Fibroblast of the aortic adventitia (primary cell): ENCODE data around the gene GRIK4. TPM values are rescaled to one million over a fixed set of nuclear protein-coding genes. Genes with fewer than 3 reads are reported as not detected.

Experiments
- DNase-seq: peaks from one replicate; pipeline ENCODE4 v3.0.0-alpha.2; 2010; ENCODE audit warnings: low read depth
- H3K4me3 ChIP-seq: 2 replicates; pipeline ENCODE4 v1.5.1; 2011; ENCODE audit warnings: low read depth, mild to moderate bottlenecking, control low read depth, low read length, moderate library complexity
- CTCF ChIP-seq: IDR thresholded peaks from 2 replicates; pipeline ENCODE4 v1.5.1; 2011; ENCODE audit warnings: mild to moderate bottlenecking, low read length, control low read depth, inconsistent platforms; ENCODE audit not compliant: insufficient read depth
- total RNA-seq: library from RNA; depleted of rRNA; stranded (reverse); fragments of >200 nt; gene quantifications from 2 replicates; pipeline ENCODE4 v1.2.3, GENCODE V29; 2012; ENCODE audit warnings: low replicate concordance

The GRIK4 gene
- total RNA-seq, 1 donor, result not detected

GRCh38 chr11:120877746-120878365, 366.3 kb downstream of the GRIK4 start:
- no peak overlapping the region for H3K4me3 ChIP-seq
- TF ChIP-seq CTCF, result no peak
- DNase-seq, result no peak

GRCh38 chr11:120878781-120879180, 367.2 kb downstream of the GRIK4 start:
- no peak for DNase-seq
- H3K4me3 ChIP-seq, result no peak overlapping the region
- no peak for TF ChIP-seq CTCF

GRCh38 chr11:120880498-120881175, 369.1 kb downstream of the GRIK4 start:
- H3K4me3 ChIP-seq, result no peak overlapping the region
- no peak for TF ChIP-seq CTCF
- DNase-seq, result peak; percentile 49

DNA sequence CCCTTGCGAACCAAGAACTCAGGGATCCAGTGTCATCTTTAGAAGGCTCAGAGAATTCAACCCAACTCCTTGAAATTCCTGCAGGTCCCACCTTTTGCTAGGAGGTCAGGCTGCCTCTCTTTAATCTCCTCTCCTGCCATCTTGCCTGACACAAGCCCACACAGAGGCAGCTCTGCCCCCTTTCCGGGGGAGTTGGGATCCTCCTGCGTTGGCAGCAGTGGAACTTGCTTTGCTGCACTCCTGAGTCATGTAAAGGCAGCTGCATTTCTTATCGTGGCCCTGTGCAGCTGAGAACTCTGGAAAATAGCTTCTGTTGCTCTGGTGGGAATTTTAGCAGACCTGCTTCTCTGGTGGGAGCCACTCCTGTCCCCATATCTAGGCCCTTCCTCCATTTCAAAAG, 370.0 kb downstream of the GRIK4 start:
- DNase-seq, result peak; percentile 34
- TF ChIP-seq CTCF, result no peak
- H3K4me3 ChIP-seq, result no peak overlapping the region

GRCh38 chr11:120882175-120882574, 370.6 kb downstream of the GRIK4 start:
- TF ChIP-seq CTCF, result no peak
- no peak overlapping the region for H3K4me3 ChIP-seq
- DNase-seq, result no peak

DNA sequence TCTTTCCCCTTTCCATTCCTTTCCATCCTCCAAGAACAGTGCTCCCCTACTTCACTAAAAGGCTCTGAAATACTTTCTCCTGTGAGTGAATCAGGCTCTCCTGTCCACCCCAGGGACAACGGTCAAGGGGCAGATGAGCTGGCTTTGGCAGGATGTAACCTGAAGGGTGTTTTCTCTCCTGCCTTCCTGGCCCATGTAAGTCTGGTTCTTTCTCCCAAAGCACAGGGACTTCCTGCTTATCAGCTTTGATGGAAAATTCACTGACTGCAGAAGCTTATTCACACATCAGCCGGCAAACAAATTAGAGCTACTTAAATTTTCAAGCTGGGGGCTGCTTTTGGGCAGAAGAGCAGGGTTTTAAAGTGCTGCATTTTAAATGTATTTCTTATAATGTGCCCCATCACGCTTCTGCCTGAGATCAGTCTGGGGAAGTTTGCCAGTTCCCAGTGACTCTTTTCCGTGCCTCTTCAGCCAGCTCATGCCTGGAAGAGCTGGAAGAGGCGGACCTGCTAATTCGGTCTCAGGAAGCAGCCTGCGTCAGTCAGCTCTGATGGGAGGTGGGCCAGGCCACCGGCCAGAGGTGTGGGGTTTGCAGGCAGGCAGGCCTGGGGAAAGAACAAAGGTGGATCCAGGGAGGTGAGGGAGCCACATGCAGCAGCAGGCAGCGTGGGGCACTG, 372.0 kb downstream of the GRIK4 start:
- peak; percentile 79 for DNase-seq
- TF ChIP-seq CTCF, result no peak
- no peak overlapping the region for H3K4me3 ChIP-seq
